Activated T-cell treated with anti-CD3 and anti-CD28 coated beads, Interleukin-2, amount 50 U/mL, for 24 hours (primary cell): ENCODE results near the gene AKR1C3.
"Not testable (repeated sequence)": the region's sequence is repeated elsewhere in the genome, so short reads cannot be mapped to it uniquely, and the experiment has no call there.

ENCODE experiments used
- DNase-seq: peaks from one replicate; pipeline ENCODE4 v3.0.0-alpha.2; 2020
- H3K27ac Mint-ChIP-seq: 2 replicates; pipeline ENCODE4 v1.8.0; 2020; ENCODE audit warnings: mild to moderate bottlenecking, mixed read lengths
- H3K27me3 Mint-ChIP-seq: 2 replicates; pipeline ENCODE4 v1.8.0; 2020; ENCODE audit warnings: mixed read lengths
- H3K36me3 Mint-ChIP-seq: 2 replicates; pipeline ENCODE4 v1.8.0; 2020; ENCODE audit warnings: low read depth, mixed read lengths
- H3K4me1 Mint-ChIP-seq: 2 replicates; pipeline ENCODE4 v1.8.0; 2020; ENCODE audit warnings: low read depth, mixed read lengths
- H3K4me3 Mint-ChIP-seq: 2 replicates; pipeline ENCODE4 v1.8.0; 2020; ENCODE audit warnings: mild to moderate bottlenecking, moderate library complexity, mixed read lengths
- H3K9me3 Mint-ChIP-seq: 2 replicates; pipeline ENCODE4 v1.8.0; 2020; ENCODE audit warnings: mixed read lengths

AKR1C3 gene

DNA sequence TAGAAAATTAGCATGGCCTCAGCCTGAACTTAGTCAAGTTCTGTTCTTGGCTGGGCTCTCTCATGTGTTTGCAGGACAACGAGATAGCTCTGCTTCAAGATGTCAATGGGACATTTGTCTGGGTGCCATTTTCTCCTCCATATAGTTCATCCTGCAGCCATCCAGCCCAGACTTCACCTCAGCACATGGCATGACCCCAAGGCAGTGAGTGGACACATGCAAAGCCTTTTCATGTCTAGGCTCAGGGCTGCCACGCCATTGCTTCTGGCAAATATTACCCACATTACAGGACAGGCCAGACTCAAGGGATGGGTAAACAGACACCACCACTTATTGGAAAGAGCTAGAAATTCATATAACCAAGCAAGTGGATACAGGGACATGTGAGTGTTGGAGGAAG is 9.3 kb downstream of the AKR1C3 start:
- H3K4me3 Mint-ChIP-seq: no peak overlapping the region
- H3K27ac Mint-ChIP-seq: no peak overlapping the region
- no peaks in the 10 kb centered on the region for H3K9me3 Mint-ChIP-seq
- H3K27me3 Mint-ChIP-seq: no peaks in the 10 kb centered on the region
- no peak for DNase-seq
- H3K36me3 Mint-ChIP-seq: no peaks in the 10 kb centered on the region
- no peaks in the 10 kb centered on the region for H3K4me1 Mint-ChIP-seq

DNA sequence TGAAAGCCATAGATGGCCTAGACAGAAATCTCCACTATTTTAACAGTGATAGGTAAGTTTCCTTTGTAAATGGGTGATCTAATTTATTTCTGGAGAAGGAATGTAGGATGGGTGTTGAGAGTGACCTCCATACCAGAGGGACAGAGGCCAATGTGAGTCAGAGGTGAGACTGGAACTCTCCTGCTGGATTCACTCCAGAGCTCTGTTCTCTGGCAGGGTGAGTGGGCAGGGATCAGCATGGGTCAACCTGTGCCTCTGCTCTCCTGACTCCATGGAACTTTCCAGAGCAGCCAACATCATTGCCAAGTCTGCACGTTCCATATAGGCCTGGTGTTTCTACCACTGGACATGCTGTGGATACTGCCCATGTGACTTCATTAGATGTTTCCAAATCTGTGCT is 11.4 kb downstream of the AKR1C3 start:
- Mint-ChIP-seq H3K36me3 (no peaks in the 10 kb centered on the region), H3K4me1 (no peaks in the 10 kb centered on the region), H3K4me3 (no peak overlapping the region), H3K27ac (no peak overlapping the region), H3K27me3 (no peaks in the 10 kb centered on the region), H3K9me3 (no peaks in the 10 kb centered on the region)
- no peak for DNase-seq

DNA sequence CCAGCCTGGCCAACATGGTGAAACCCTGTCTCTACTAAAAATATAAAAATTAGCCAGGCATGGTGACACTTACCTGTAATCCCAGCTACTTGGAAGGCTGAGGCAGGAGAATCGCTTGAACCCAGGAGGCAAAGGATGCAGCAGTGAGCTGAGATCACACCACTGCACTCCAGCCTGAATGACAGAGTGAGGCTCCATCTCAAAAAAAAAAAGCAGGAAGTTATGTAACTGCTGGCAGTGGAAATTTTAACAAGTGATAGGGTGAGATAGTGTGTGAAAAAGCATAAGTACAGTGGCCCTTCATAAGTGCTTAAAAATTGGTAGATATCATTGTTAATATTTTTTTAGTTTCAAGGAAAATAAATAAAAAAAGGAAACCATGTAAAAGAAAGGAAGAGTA is 12.3 kb downstream of the AKR1C3 start:
- DNase-seq: no peak
- no peaks in the 10 kb centered on the region for H3K36me3 Mint-ChIP-seq
- no peaks in the 10 kb centered on the region for H3K4me1 Mint-ChIP-seq
- H3K27me3 Mint-ChIP-seq: no peaks in the 10 kb centered on the region
- no peak overlapping the region for H3K27ac Mint-ChIP-seq
- H3K9me3 Mint-ChIP-seq: no peaks in the 10 kb centered on the region
- H3K4me3 Mint-ChIP-seq: no peak overlapping the region

DNA sequence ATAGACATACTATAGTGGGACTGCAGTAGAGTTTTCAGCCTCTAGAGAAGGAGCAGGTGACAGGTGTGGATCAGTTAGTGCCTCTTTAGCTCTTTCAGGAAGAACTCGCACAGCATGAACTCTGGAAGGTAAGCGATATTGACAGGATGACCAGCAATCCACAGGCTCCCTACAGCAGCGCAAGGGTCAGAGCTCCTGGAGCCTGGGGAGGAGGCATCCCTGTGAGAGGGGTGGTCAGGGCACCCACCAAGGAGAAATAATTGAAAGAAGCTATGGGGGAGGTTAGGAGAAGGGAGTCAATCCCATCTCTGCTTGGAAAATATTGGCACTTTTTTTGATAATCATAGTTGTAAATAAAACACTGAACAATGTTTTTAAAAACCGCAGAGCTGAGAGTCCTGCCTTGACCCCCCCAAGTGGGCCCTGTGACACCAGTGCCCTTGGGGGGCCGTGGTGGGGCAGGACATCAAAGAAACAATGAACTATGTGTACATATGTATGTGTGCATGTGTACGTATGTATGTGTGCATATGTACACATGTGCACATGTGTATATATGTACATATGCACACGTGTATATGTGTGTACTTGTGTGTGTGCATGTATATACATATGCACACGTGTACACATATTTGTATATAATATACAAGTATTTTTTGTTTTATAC is 13.8 kb downstream of the AKR1C3 start:
- Mint-ChIP-seq H3K27ac (no peak overlapping the region), H3K27me3 (no peaks in the 10 kb centered on the region), H3K9me3 (no peaks in the 10 kb centered on the region)

DNA sequence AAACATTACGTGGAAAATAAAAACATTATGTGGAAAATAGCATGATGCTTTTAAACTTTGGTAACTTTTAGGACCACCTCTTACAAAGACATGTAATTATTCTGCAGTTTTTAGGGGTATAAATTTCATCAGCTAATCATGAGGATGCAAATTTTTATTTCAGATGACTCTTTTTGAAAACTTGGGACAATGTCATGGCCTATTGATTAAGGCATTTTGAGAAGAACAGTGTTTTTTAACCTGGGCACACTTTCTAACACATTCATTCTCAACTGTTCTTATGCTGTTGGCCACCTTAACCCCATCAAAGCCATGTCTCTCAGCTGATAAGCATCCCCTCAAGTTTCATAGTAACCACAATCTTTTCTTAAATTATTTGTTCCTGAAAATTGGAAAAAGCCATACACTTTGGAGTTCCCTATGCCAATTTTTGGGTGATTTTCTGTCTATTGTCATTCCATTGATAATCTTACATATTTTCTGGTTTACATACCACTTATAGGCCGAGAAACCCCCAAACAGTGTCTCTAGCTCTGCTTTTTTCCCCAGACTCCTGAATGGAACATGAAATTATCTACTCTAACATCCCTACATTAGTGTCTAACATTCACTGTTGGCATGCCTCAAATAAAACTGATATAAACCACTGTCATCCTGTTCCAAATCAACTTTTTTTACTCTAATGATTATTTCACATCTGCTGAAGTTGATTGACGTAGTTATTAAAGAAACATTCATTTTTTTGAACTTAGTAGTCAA is 14.6 kb downstream of the AKR1C3 start:
- no peak for DNase-seq
- Mint-ChIP-seq H3K4me1 (no peaks in the 10 kb centered on the region), H3K27ac (no peak overlapping the region), H3K4me3 (no peak overlapping the region), H3K36me3 (no peaks in the 10 kb centered on the region), H3K27me3 (no peaks in the 10 kb centered on the region), H3K9me3 (no peaks in the 10 kb centered on the region)

More for the DNA sequence above, 13.8 kb downstream of the AKR1C3 start:
- Mint-ChIP-seq H3K4me1 (no peaks in the 10 kb centered on the region), H3K4me3 (no peak overlapping the region), H3K36me3 (no peaks in the 10 kb centered on the region)
- no peak for DNase-seq

DNA sequence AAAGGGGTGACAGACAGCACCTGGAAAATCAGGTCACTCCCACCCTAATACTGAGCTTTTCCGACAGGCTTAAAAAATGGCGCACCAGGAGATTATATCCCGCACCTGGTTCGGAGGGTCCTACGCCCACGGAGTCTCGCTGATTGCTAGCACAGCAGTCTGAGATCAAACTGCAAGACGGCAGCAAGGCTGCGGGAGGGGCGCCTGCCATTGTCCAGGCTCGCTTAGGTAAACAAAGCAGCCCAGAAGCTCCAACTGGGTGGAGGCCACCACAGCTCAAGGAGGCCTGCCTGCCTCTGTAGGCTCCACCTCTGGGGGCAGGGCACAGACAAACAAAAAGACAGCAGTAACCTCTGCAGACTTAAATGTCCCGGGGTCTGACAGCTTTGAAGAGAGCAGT is 15.6 kb downstream of the AKR1C3 start:
- not testable (repeated sequence) for DNase-seq, H3K36me3 Mint-ChIP-seq

DNA sequence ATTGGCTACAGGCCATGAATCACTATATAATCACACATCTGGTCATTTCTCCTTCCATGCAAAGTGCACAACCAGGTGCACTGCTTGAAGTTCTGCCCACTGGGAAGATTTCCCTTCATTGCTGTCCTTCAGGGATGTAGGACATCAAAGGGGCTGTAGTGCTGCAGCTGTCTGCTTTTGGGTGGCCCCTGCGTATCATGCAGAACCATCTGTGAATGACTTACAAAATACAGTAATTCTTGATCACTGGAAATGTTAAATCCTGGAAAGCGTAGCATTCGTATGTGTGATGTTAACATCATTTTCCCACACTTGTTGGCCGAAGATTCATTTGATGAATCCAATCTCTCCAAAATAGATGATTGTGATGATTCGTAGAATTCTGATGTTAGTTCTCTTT is 22.4 kb downstream of the AKR1C3 start:
- Mint-ChIP-seq H3K36me3 (no peaks in the 10 kb centered on the region), H3K9me3 (peaks cover 6% of the 10 kb centered on the region), H3K4me3 (no peak overlapping the region), H3K4me1 (no peaks in the 10 kb centered on the region), H3K27ac (no peak overlapping the region), H3K27me3 (no peaks in the 10 kb centered on the region)
- DNase-seq: no peak

More for the DNA sequence above, 15.6 kb downstream of the AKR1C3 start:
- not testable (repeated sequence) for H3K4me1 Mint-ChIP-seq, H3K9me3 Mint-ChIP-seq, H3K27ac Mint-ChIP-seq, H3K27me3 Mint-ChIP-seq, H3K4me3 Mint-ChIP-seq

DNA sequence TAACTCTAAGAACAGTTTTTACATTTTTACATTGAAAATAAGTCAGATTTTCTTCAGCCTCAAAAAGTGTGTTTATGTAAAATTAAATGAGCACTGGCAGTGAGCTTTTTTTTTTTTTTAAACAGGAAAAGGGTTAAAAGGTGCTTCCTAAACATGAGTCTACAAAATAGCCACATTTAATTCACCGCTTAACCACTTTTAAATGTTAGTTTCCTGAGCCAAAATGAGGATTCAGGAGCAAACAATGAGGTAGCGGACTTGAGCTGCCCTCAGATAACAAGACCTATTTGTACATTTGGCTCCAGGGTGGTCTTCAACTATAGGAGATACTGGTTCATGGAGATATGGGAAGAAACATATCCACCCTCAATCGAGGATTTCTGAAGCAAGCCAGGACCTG is 22.8 kb downstream of the AKR1C3 start:
- no peaks in the 10 kb centered on the region for H3K36me3 Mint-ChIP-seq
- H3K27me3 Mint-ChIP-seq: no peaks in the 10 kb centered on the region
- DNase-seq: no peak
- H3K4me3 Mint-ChIP-seq: no peak overlapping the region
- peaks cover 6% of the 10 kb centered on the region for H3K9me3 Mint-ChIP-seq
- no peak overlapping the region for H3K27ac Mint-ChIP-seq
- H3K4me1 Mint-ChIP-seq: no peaks in the 10 kb centered on the region

DNA sequence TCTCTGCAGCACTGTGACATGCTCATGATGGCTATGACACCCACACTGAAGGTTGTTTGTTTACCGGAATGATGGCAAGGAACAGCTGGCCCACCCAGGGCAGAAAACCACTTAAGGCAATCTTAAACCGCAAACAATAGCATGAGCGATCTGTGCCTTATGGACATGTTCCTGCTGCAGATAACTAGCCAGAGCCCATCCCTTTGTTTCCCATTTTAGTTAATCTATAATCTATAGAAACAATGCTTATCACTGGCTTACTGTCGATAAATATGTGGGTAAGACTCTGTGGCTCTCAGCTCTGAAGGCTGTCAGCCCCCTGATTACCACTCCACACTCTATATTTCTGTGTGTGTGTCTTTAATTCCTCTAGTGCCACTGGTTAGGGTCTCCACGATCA is 25.8 kb downstream of the AKR1C3 start:
- not testable (repeated sequence) for H3K4me3 Mint-ChIP-seq, DNase-seq, H3K9me3 Mint-ChIP-seq, H3K27ac Mint-ChIP-seq, H3K36me3 Mint-ChIP-seq, H3K27me3 Mint-ChIP-seq, H3K4me1 Mint-ChIP-seq

DNA sequence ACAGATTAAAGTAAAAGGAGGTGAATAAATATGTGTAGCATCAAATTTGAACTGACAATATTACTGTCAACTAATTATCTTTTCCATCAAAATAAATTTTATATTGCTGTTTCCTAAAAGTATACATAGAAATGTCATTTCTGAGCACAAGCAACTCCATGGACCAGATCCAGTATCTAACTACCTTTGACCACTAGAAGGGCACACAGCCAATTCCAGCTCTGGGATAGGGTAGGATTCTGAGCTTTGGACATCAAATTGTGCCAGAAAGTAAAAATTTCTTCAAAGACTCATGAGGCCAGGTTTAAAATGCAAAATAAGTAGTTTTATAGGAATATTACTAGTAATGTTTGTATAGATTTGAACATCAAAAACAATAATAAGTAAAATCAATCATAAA is 29.7 kb downstream of the AKR1C3 start:
- no peak overlapping the region for H3K27ac Mint-ChIP-seq
- peaks cover 9% of the 10 kb centered on the region for H3K9me3 Mint-ChIP-seq
- H3K4me3 Mint-ChIP-seq: no peak overlapping the region
- no peak for DNase-seq
- no peaks in the 10 kb centered on the region for H3K4me1 Mint-ChIP-seq
- H3K27me3 Mint-ChIP-seq: peaks cover 10% of the 10 kb centered on the region
- H3K36me3 Mint-ChIP-seq: no peaks in the 10 kb centered on the region

DNA sequence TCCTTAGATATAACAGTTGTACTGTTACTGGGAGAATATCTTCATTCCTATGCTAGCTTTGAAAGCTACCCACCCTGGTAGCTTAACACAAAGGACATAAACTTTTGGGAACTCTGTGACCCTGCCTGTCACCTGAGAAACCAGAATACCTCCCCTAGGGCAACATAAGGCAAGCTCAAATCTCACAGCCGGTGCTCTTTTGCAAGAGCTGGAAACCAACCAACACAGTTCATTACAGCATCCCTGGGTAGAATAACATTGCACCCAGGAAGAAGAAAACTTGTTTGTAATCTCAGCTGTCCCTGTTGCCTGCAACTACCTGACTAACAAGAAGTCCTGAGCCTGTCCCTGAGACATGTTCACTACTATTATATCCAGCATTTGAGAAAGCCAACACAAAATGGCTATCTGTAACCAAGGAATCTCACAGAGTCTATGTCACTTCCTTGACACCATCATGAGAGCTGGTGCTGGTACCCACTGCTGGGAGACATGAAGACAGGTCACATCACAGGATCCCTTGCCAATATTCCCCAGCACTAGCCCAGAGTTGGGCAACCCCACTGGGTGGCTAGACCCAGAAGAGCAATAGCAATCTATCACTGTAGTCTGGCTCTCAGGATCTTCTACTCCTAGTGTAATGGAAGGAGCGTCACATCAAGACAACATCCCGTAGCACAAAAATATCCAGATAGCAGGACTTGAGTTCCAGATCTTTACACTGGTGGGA is 31.3 kb downstream of the AKR1C3 start:
- Mint-ChIP-seq H3K36me3 (no peaks in the 10 kb centered on the region), H3K9me3 (peaks cover 3% of the 10 kb centered on the region), H3K4me3 (no peak overlapping the region), H3K4me1 (no peaks in the 10 kb centered on the region), H3K27me3 (peaks cover 10% of the 10 kb centered on the region), H3K27ac (no peak overlapping the region)
- no peak for DNase-seq

DNA sequence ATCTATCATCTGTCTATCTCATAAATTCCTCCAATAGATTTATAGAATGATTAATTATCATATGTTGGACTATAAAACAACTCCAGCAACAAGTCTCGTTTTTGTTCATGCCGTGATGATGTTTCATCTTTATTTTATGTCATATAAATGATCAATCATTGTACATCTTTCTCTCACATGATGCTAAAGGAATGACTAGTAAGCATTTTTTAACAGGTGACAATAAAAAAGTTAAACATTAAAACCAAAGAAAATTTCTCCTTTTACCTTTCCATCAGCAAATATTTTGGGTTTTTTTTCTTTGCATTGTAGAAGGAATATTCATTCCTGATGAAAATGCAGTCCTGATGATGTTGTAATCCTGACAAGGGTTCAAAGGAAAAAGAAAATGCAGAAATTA is 41.4 kb downstream of the AKR1C3 start:
- no peak for DNase-seq
- Mint-ChIP-seq H3K36me3 (peaks cover 2% of the 10 kb centered on the region), H3K27ac (no peak overlapping the region), H3K4me1 (no peaks in the 10 kb centered on the region), H3K27me3 (peaks cover 9% of the 10 kb centered on the region), H3K9me3 (peaks cover 27% of the 10 kb centered on the region), H3K4me3 (no peak overlapping the region)

DNA sequence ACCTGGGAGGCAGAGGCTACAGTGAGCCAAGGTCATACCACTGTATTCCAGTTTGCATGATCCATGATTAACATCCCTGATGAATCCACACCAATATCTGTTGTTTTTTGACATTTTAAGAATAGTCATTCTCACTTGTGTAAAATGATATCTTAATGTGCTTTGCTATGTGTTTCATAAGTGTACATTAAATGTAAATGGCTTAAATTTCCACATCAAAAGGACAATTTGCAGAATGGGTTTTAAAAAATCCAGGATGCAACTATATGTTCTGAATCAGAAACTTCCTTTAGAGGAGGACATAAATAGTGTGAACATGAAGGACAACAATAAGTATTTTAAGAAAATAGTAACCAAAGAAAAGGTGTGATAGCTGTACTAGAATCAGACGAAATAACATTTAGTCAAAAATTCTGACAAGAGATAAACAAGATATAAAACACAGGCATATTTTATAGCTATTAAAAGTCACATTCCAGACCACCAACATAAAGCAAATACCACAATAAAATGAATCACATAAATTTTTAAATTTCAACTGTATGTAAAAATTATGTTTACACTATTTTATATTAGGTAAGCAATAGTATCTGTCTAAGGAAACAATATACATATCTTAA is 42.4 kb downstream of the AKR1C3 start:
- Mint-ChIP-seq H3K27ac (no peak overlapping the region), H3K9me3 (peaks cover 27% of the 10 kb centered on the region), H3K4me3 (no peak overlapping the region), H3K27me3 (peaks cover 9% of the 10 kb centered on the region), H3K4me1 (no peaks in the 10 kb centered on the region), H3K36me3 (peaks cover 2% of the 10 kb centered on the region)
- DNase-seq: no peak

DNA sequence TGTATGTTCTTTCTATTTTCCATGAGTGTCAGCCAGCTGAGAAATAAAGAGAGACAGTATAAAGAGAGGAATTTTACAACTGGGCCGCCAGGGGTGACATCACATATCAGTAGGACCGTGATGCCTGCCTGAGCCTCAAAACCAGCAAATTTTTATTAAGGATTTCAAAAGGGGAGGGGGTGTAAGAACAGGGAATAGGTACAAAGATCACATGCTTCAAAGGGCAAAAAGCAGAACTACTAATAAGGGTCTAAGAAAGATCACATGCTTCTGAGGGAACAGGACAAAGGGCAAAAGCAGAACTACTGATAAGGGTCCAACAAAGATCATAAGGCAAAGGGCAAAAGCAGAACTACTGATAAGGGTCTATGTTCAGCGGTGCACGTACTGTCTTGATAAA is 43.5 kb downstream of the AKR1C3 start:
- peaks cover 27% of the 10 kb centered on the region for H3K9me3 Mint-ChIP-seq
- not testable (repeated sequence) for H3K4me1 Mint-ChIP-seq, H3K4me3 Mint-ChIP-seq, H3K36me3 Mint-ChIP-seq, H3K27me3 Mint-ChIP-seq, H3K27ac Mint-ChIP-seq, DNase-seq

DNA sequence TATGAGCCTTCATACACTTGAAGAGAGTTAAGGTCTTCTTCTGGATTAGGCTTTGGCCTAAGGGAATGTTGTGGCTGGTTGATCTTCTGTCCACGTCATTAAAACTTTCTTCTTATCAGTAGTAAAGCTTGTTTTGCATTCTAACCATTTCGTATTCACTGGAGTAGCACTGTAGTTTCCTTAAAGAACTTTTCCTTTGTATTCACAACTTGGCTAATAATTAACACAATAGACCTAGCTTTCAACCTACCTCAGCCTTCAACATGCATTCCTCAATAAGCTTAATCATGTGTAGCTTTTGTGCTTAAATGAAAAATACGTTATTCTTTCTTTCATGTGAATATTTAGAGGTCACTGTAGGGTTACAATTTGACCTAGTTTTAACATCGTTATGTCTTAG is 48.0 kb downstream of the AKR1C3 start:
- Mint-ChIP-seq H3K4me3 (no peak overlapping the region), H3K9me3 (peaks cover 15% of the 10 kb centered on the region), H3K27me3 (peaks cover 9% of the 10 kb centered on the region), H3K27ac (no peak overlapping the region), H3K36me3 (no peaks in the 10 kb centered on the region), H3K4me1 (no peaks in the 10 kb centered on the region)
- no peak for DNase-seq
